Lower leg skin (tissue), 3 donors: ENCODE measurements around the gene SORCS1.

ENCODE experiments used
- CTCF ChIP-seq, 3 donors: fragments of 450-650 bp; IDR thresholded peaks; one replicate each; pipeline ENCODE4 v1.5.1; 2016; ENCODE audit warnings: antibody characterized with exemption in 3 of 3, mild to moderate bottlenecking in 3 of 3, moderate library complexity in 2 of 3
- POLR2A ChIP-seq, 2 donors: fragments of 450-650 bp; IDR thresholded peaks; one replicate each; pipeline ENCODE4 v1.6.1; 2016 to 2017; ENCODE audit warnings: antibody characterized with exemption in 2 of 2, mild to moderate bottlenecking in 1 of 2, moderate library complexity in 1 of 2

GRCh38 chr10:107148906-107149305 lies 15.6 kb downstream of the SORCS1 start:
- TF ChIP-seq POLR2A (IDR thresholded peaks at IDR 0.05) (no peak), CTCF (IDR thresholded peaks at IDR 0.05) (no peak)
